Measurements from ENCODE around the gene AZU1. TPM values are rescaled to one million over a fixed set of nuclear protein-coding genes. Genes with fewer than 3 reads are reported as not detected.

Gene AZU1
- total and polyA plus RNA-seq, 2 of the 8 experiments (the other 6 are each of a cell fraction or from before 2014, with no cell fraction given) = 0.80 to 1.3 TPM

DNA sequence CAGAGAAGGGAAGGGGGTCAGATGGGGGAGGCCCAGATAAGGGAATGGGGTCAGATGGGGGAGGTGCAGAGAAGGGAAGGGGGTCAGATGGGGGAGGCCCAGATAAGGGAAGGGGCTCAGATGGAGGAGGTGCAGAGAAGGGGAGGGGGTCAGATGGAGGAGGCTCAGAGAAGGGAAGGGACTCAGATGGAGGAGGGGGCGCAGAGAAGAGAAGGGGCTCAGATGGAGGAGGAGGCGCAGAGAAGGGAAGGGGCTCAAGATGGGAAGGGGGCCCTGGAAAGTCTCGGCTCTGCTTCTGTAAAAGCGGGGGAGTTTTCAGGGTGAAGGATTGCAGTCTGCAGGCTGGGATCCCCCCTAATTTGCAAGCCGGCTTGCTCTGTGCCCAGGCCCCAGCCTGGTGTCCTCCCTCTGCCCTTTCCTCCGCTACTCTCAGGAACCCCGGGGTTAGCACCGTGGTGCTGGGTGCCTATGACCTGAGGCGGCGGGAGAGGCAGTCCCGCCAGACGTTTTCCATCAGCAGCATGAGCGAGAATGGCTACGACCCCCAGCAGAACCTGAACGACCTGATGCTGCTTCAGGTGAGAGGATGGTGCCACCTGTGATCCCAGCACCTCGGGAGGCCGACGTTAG, 1.6 kb downstream of the AZU1 start:
- POLR2A ChIA-PET (ENCODE audit: partially characterized antibody) = interaction anchor here (1.8 kb wide), 1 partner anchor 9 kb away, joined by 4 read pairs; no protein-coding TSS in a partner anchor
- Histone ChIP-seq H3K36me3 (ENCODE audit: control insufficient read depth in 2 of 4, insufficient read depth in 4 of 4, low read length in 3 of 4) (no peaks in the 10 kb centered on the region), H3K23ac (ENCODE audit: insufficient read length) (no peak overlapping the region), H4K20me1 (replicated peaks in 1 of 2; ENCODE audit: control insufficient read depth in 1 of 2, insufficient read depth in 2 of 2, low read length in 2 of 2) (no peaks in the 10 kb centered on the region), H3K4ac (replicated peaks; ENCODE audit: insufficient read length, low read depth, low read length) (no peak overlapping the region), H2BK12ac (ENCODE audit: low read depth, low read length) (no peak overlapping the region), H2BK120ac (replicated peaks; ENCODE audit: low read depth, low read length) (no peak overlapping the region), H3K27ac (ENCODE audit: low read depth, low read length) (no peak overlapping the region), H3K9ac (replicated peaks in 1 of 4; ENCODE audit: extremely low read depth in 1 of 4, low read depth in 3 of 4, low read length in 3 of 4) (no peak overlapping the region), H3K56ac (replicated peaks; ENCODE audit: insufficient read length, low read depth, low read length) (no peak overlapping the region), H2BK5ac (ENCODE audit: low read depth, low read length) (no peak overlapping the region), H3K27me3 (replicated peaks in 1 of 4; ENCODE audit: control insufficient read depth in 3 of 4, extremely low read depth in 1 of 4, insufficient read depth in 3 of 4, low read length in 3 of 4) (no peaks in the 10 kb centered on the region), H2AK5ac (ENCODE audit: low read depth, low read length) (no peak overlapping the region), H2BK20ac (ENCODE audit: low read length) (no peak overlapping the region), H2BK15ac (ENCODE audit: low read length) (no peak overlapping the region), H3K79me1 (ENCODE audit: low read depth, low read length) (no peaks in the 10 kb centered on the region), H3K79me2 (ENCODE audit: control insufficient read depth in 1 of 2, insufficient read depth in 2 of 2, low read length in 2 of 2) (no peaks in the 10 kb centered on the region), H2AFZ (ENCODE audit: low read length) (no peak overlapping the region), H4K5ac (ENCODE audit: insufficient read length, low read depth, low read length) (no peak overlapping the region), H4K8ac (ENCODE audit: extremely low read depth, insufficient read depth, low read length) (no peak overlapping the region; the same call in 1 of the 2 replicates), H3K18ac (ENCODE audit: extremely low read depth, low read length) (no peak overlapping the region), H3K4me2 (ENCODE audit: insufficient read depth in 1 of 2, low read depth in 2 of 2, low read length in 2 of 2) (no peak overlapping the region), H3K4me1 (replicated peaks in 1 of 4; ENCODE audit: control insufficient read depth in 3 of 4, insufficient read depth in 4 of 4, low read length in 3 of 4) (no peaks in the 10 kb centered on the region), H4K91ac (replicated peaks; ENCODE audit: insufficient read length, low read length) (no peak overlapping the region), H3K14ac (ENCODE audit: insufficient read length) (no peak overlapping the region), H3K4me3 (ENCODE audit: extremely low read depth in 1 of 4, insufficient read depth in 2 of 4, low read depth in 3 of 4, low read length in 4 of 4) (no peak overlapping the region), H3K23me2 (ENCODE audit: low read depth, low read length) (no peaks in the 10 kb centered on the region), H3K9me3 (ENCODE audit: insufficient read depth in 2 of 2, low read depth in 1 of 2, low read length in 1 of 2) (no peaks in the 10 kb centered on the region)
- DNase-seq (ENCODE audit: low read depth in 1 of 2, low spot score in 2 of 2) (no peak), FAIRE-seq (no peak)
- CTCF ChIA-PET (ENCODE audit: partially characterized antibody) = no interaction called here
- 90% methylated on average over 16 of the region's 18 CpGs; no CpG with 5 or more reads in 1 of the 2 experiments for WGBS, 2 experiments (ENCODE audit: extremely low coverage in 1 of 2, insufficient coverage in 1 of 2, insufficient read length in 1 of 2, insufficient replicate concordance in 2 of 2, low coverage in 1 of 2, low lambda C conversion rate in 2 of 2, missing lambda C conversion rate in 1 of 2)
- no peak for TF ChIP-seq CREB1 (IDR thresholded peaks at IDR 0.05)
- no peak for TF ChIP-seq RAD21 (IDR thresholded peaks at IDR 0.05 in 1 of 2, conservative IDR thresholded peaks at IDR 0.05 in 1 of 2; ENCODE audit: low read depth in 2 of 2, low read length in 2 of 2)
- TF ChIP-seq MAFK (IDR thresholded peaks at IDR 0.05; ENCODE audit: low read depth, low read length) = no peak
- TF ChIP-seq HDAC6 (IDR thresholded peaks at IDR 0.05; ENCODE audit: low read depth, low read length) = no peak
- TF ChIP-seq, protein P1, sequence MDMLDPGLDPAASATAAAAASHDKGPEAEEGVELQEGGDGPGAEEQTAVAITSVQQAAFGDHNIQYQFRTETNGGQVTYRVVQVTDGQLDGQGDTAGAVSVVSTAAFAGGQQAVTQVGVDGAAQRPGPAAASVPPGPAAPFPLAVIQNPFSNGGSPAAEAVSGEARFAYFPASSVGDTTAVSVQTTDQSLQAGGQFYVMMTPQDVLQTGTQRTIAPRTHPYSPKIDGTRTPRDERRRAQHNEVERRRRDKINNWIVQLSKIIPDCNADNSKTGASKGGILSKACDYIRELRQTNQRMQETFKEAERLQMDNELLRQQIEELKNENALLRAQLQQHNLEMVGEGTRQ (IDR thresholded peaks at IDR 0.05; ENCODE audit: low read length) = no peak
- no peak for TF ChIP-seq FOSL1 (IDR thresholded peaks at IDR 0.05; ENCODE audit: insufficient read depth, low read depth, low read length)
- no peak for TF ChIP-seq SIX5 (IDR thresholded peaks at IDR 0.05; ENCODE audit: low read depth, low read length)
- TF ChIP-seq SAP30 (IDR thresholded peaks at IDR 0.05; ENCODE audit: insufficient read depth, insufficient replicate concordance, low read length) = no peak
- no peak for TF ChIP-seq KDM1A (IDR thresholded peaks at IDR 0.05; ENCODE audit: borderline replicate concordance, low read length)
- TF ChIP-seq ZNF274 (IDR thresholded peaks at IDR 0.05; ENCODE audit: borderline replicate concordance, extremely low read depth, low read length) = no peak
- TF ChIP-seq JUND (IDR thresholded peaks at IDR 0.05; ENCODE audit: low read length) = no peak
- no peak for TF ChIP-seq TCF12 (IDR thresholded peaks at IDR 0.05; ENCODE audit: low read depth, low read length)
